GM12874 (cell line): ENCODE measurements around the gene DTL.

ENCODE experiments used
- CTCF ChIP-seq: IDR thresholded peaks from 2 replicates; pipeline ENCODE4 v1.5.1; 2011; ENCODE audit warnings: low read depth, mild to moderate bottlenecking, control low read depth, low read length, moderate library complexity; ENCODE audit not compliant: insufficient read depth

Gene DTL

GRCh38 chr1:212044851-212045250, 9.3 kb downstream of the DTL start:
- no peak for TF ChIP-seq CTCF

GRCh38 chr1:212045981-212046380, 10.4 kb downstream of the DTL start:
- TF ChIP-seq CTCF, result no peak

GRCh38 chr1:212053993-212054392, 18.4 kb downstream of the DTL start:
- TF ChIP-seq CTCF, result no peak

GRCh38 chr1:212055333-212055732, 19.8 kb downstream of the DTL start:
- TF ChIP-seq CTCF, result no peak

- TF ChIP-seq CTCF, result no peak
These were observed 25.3 kb downstream of the DTL start for GRCh38 chr1:212060632-212061472.

GRCh38 chr1:212062832-212063438, 27.4 kb downstream of the DTL start:
- peak; percentile 41; the same call in 1 of the 2 replicates for TF ChIP-seq CTCF

GRCh38 chr1:212067787-212068186, 32.2 kb downstream of the DTL start:
- TF ChIP-seq CTCF, result no peak
